B cell (primary cell): Measurements from ENCODE around the gene ZP3. TPM values are rescaled to one million over a fixed set of nuclear protein-coding genes. Genes with fewer than 3 reads are reported as not detected.
"Not testable (repeated sequence)": the region's sequence is repeated elsewhere in the genome, so short reads cannot be mapped to it uniquely, and the experiment has no call there.

Source experiments
- ATAC-seq: fragments of 200-7000 bp; cut with Tn5 transposase; one replicate; pipeline ENCODE4 v1.10.0; 2021; ENCODE audit warnings: low read depth, mild to moderate bottlenecking, moderate number of reproducible peaks, moderate library complexity
- CTCF ChIA-PET: fragments of 350-600 bp; sonication (Branson Sonifier 250); formaldehyde crosslinking; loops from one replicate; lab custom pipeline; 2021; ENCODE audit warnings: antibody characterized with exemption, inconsistent platforms; lab: Charles Lee
- POLR2A ChIA-PET: fragments of 350-600 bp; sonication (Branson Sonifier 250); formaldehyde crosslinking; loops from one replicate; lab custom pipeline; 2021; ENCODE audit warnings: antibody characterized with exemption; lab: Charles Lee
- DNase-seq: peaks from one replicate; pipeline ENCODE4 v3.0.0; 2013
- H2AFZ ChIP-seq: 2 replicates; pipeline ENCODE4 v1.6.1; 2012; ENCODE audit warnings: mild to moderate bottlenecking, low read depth, low read length; ENCODE audit not compliant: insufficient read depth, poor library complexity, severe bottlenecking
- H3K27ac ChIP-seq, 2 donors: 1 replicate in 1 of 2; 2 replicates in 1 of 2; pipeline ENCODE4 v1.5.1; 2012 to 2013; ENCODE audit warnings: low read length in 2 of 2, mild to moderate bottlenecking in 2 of 2, moderate library complexity in 1 of 2
- H3K27me3 ChIP-seq, 4 experiments: fragments of 200-600 bp in 1 of 4; sonication (generic) in 1 of 4; replicated peaks in 1 of 4; 1 replicate in 2 of 4; 2 replicates in 2 of 4; pipeline versions ENCODE4 v1.6.1 to v1.7.0; 2013 to 2016; ENCODE audit warnings: low read length in 3 of 4, mild to moderate bottlenecking in 2 of 4, mixed read lengths in 1 of 4, moderate library complexity in 1 of 4; ENCODE audit not compliant: insufficient read depth in 4 of 4, control insufficient read depth in 3 of 4; ENCODE audit errors: control extremely low read depth in 1 of 4
- H3K36me3 ChIP-seq, 2 experiments: replicated peaks in 1 of 2; 1 replicate in 1 of 2; 2 replicates in 1 of 2; pipeline versions ENCODE4 v1.6.1 to v1.7.1; 2013; ENCODE audit warnings: low read length in 1 of 2; ENCODE audit not compliant: insufficient read depth in 2 of 2, control insufficient read depth in 1 of 2; ENCODE audit errors: control extremely low read depth in 1 of 2, extremely low read depth in 1 of 2
- H3K4me1 ChIP-seq, 2 donors: fragments of 200-600 bp in 1 of 2; sonication (generic) in 1 of 2; 1 replicate in 1 of 2; 2 replicates in 1 of 2; pipeline versions ENCODE4 v1.5.1 to v1.6.1; 2013 to 2017; ENCODE audit warnings: low read length in 2 of 2; ENCODE audit not compliant: control insufficient read depth in 2 of 2, insufficient read depth in 2 of 2
- H3K4me2 ChIP-seq: replicated peaks from 2 replicates; pipeline ENCODE3; 2012; ENCODE audit warnings: mild to moderate bottlenecking, low read depth, low read length; ENCODE audit not compliant: poor library complexity, severe bottlenecking
- H3K4me3 ChIP-seq, 5 experiments: fragments of 200-600 bp in 1 of 5; sonication (generic) in 1 of 5; 1 replicate in 3 of 5; 2 replicates in 2 of 5; pipeline versions ENCODE4 v1.5.1 to v1.7.0; 2011 to 2016; ENCODE audit warnings: low read length in 4 of 5, mild to moderate bottlenecking in 4 of 5, low read depth in 2 of 5, control low read depth in 1 of 5, moderate library complexity in 1 of 5; ENCODE audit not compliant: insufficient read depth in 1 of 5; ENCODE audit errors: control extremely low read depth in 1 of 5, extremely low read depth in 1 of 5
- H3K79me2 ChIP-seq: fragments of 200-600 bp; sonication (generic); one replicate; pipeline ENCODE4 v1.6.0; 2016; ENCODE audit warnings: low read length; ENCODE audit not compliant: control insufficient read depth, insufficient read depth
- H3K9ac ChIP-seq: fragments of 200-600 bp; sonication (generic); 2 replicates; pipeline ENCODE4 v1.6.1; 2017; ENCODE audit warnings: mild to moderate bottlenecking, low read length, moderate library complexity
- H3K9me3 ChIP-seq, 3 donors: one replicate each; pipeline versions ENCODE4 v1.6.1 to v1.7.1; 2013; ENCODE audit warnings: low read length in 2 of 3; ENCODE audit not compliant: control insufficient read depth in 2 of 3, insufficient read depth in 1 of 3; ENCODE audit errors: control extremely low read depth in 1 of 3
- H4K20me1 ChIP-seq: 2 replicates; pipeline ENCODE4 v1.6.0; 2012; ENCODE audit warnings: mild to moderate bottlenecking, low read length; ENCODE audit not compliant: insufficient read depth, control insufficient read depth, poor library complexity, severe bottlenecking
- H3K27ac Mint-ChIP-seq: one replicate; pipeline ENCODE4 v1.8.0; 2021; ENCODE audit warnings: mixed read lengths
- H3K27me3 Mint-ChIP-seq: one replicate; pipeline ENCODE4 v1.8.0; 2021; ENCODE audit warnings: mixed read lengths
- H3K4me1 Mint-ChIP-seq: one replicate; pipeline ENCODE4 v1.8.0; 2021; ENCODE audit warnings: mixed read lengths
- H3K4me3 Mint-ChIP-seq: one replicate; pipeline ENCODE4 v1.8.0; 2021; ENCODE audit warnings: mixed read lengths
- H3K9me3 Mint-ChIP-seq: one replicate; pipeline ENCODE4 v1.8.0; 2022; ENCODE audit warnings: mixed read lengths; ENCODE audit not compliant: insufficient read depth
- CTCF ChIP-seq: fragments of 200-600 bp; IDR thresholded peaks from one replicate; pipeline ENCODE4 v1.8.0; 2022; ENCODE audit warnings: antibody characterized with exemption, mild to moderate bottlenecking
- EZH2 ChIP-seq: IDR thresholded peaks from 2 replicates; pipeline ENCODE4 v1.6.1; 2012; ENCODE audit warnings: borderline replicate concordance, low read depth, mild to moderate bottlenecking, moderate library complexity, low read length; ENCODE audit not compliant: insufficient read depth, poor library complexity, severe bottlenecking
- WGBS: methylation state at CpG from one replicate; pipeline ENCODE4 v1.1.5; 2013; ENCODE audit warnings: missing lambda C conversion rate; ENCODE audit not compliant: insufficient coverage; 5-methylcytosine and 5-hydroxymethylcytosine counted together
- intact Hi-C: fragments of 100-400 bp; cut with micrococcal nuclease; formaldehyde crosslinking; loops from one replicate; pipeline ENCODE4 v1.10.0; 2022
- polyA plus RNA-seq: library from polyadenylated mRNA; depleted of rRNA; stranded (reverse); fragments of >200 nt; gene quantifications from 2 replicates; pipeline ENCODE4 v1.2.3, GENCODE V29; 2012
- total RNA-seq, 2 donors: library from RNA; stranded (reverse); fragments of 120-200 nt in 1 of 2; gene quantifications; 1 replicate in 1 of 2; 2 replicates in 1 of 2; pipeline versions ENCODE4 v1.2.3 to v1.2.4, GENCODE V29; 2013 to 2022

The ZP3 gene
- total and polyA plus RNA-seq, 2 donors (not counting 1 experiment from before 2014, with no cell fraction given): 0.64 to 4.4 TPM

- POLR2A ChIA-PET: no interaction called here
- Histone ChIP-seq H3K9ac (no peak overlapping the region), H3K9me3 (no peaks in the 10 kb centered on the region), H3K79me2 (no peaks in the 10 kb centered on the region), H3K4me3 (no peak overlapping the region), H3K4me1 (peaks cover 18 to 24% of the 10 kb centered on the region in 2 donors), H2AFZ (no peak overlapping the region), H3K27me3 (no peaks in the 10 kb centered on the region), H3K27ac (no peak overlapping the region), H4K20me1 (no peaks in the 10 kb centered on the region), H3K36me3 (no peaks in the 10 kb centered on the region), H3K4me2 (no peak overlapping the region)
- 98% methylated on average over 6 of the region's 9 CpGs for WGBS
- DNase-seq (no peak), ATAC-seq (no peak)
- CTCF ChIA-PET: interaction anchor here (1.1 to 1.2 kb wide), 2 partner anchors 35 to 81 kb away, joined by 3 to 4 read pairs; no protein-coding TSS in a partner anchor
- H3K4me1 Mint-ChIP-seq: peaks cover 19% of the 10 kb centered on the region
- H3K9me3 Mint-ChIP-seq: no peaks in the 10 kb centered on the region
- peak overlapping the region; percentile 20 for H3K27ac Mint-ChIP-seq
- no peaks in the 10 kb centered on the region for H3K27me3 Mint-ChIP-seq
- TF ChIP-seq CTCF (no peak), EZH2 (no peak)
- H3K4me3 Mint-ChIP-seq: peak overlapping the region; percentile 52
- intact Hi-C loops: loop anchor here (10.0 kb wide), 1 partner anchor 480 kb away; the partner anchor contains the start of gene POR
Observed at GRCh38 chr7:76394957-76395356, 29.8 kb upstream of the ZP3 start.

- H3K27me3 ChIP-seq, H3K9me3 Mint-ChIP-seq, H3K27me3 Mint-ChIP-seq, H2AFZ ChIP-seq, CTCF ChIA-PET, DNase-seq, H3K27ac Mint-ChIP-seq, H3K9ac ChIP-seq, H4K20me1 ChIP-seq, H3K4me2 ChIP-seq, H3K27ac ChIP-seq, POLR2A ChIA-PET, ATAC-seq, H3K36me3 ChIP-seq, H3K4me3 ChIP-seq, H3K9me3 ChIP-seq, H3K79me2 ChIP-seq: not testable (repeated sequence)
- peak overlapping the region; percentile 37 for H3K4me3 Mint-ChIP-seq
- peaks cover 18 to 24% of the 10 kb centered on the region in 2 donors for H3K4me1 ChIP-seq
- peaks cover 19% of the 10 kb centered on the region for H3K4me1 Mint-ChIP-seq
- intact Hi-C loops: loop anchor here (10.0 kb wide), 1 partner anchor 481 kb away; the partner anchor contains the start of gene POR
- WGBS: 100% methylated on average over 1 of the region's 11 CpGs
Observed at GRCh38 chr7:76395605-76395964, 29.2 kb upstream of the ZP3 start.
